ENCODE results near the gene TMEM150C. TPM values are rescaled to one million over a fixed set of nuclear protein-coding genes. Genes with fewer than 3 reads are reported as not detected.
"Not testable (repeated sequence)": the region's sequence is repeated elsewhere in the genome, so short reads cannot be mapped to it uniquely, and the experiment has no call there.

TMEM150C gene
- total and polyA plus RNA-seq, 7 donors: 1.2 to 25.7 (median 11.2) TPM

- TF ChIP-seq EP300 (IDR thresholded peaks at IDR 0.05) (no peak), CTCF (IDR thresholded peaks at IDR 0.05) (no peak), POLR2A (IDR thresholded peaks at IDR 0.05) (no peak), POLR2AphosphoS5 (IDR thresholded peaks at IDR 0.05) (no peak)
- H3K27ac ChIP-seq: no peak overlapping the region
- intact Hi-C loops (cut with DNase I): no loop called here
- H3K27me3 ChIP-seq: no peaks in the 10 kb centered on the region
- no peak for DNase-seq
- H3K9me3 ChIP-seq: no peaks in the 10 kb centered on the region
- H3K4me1 ChIP-seq: no peaks in the 10 kb centered on the region
- H3K4me3 ChIP-seq: no peak overlapping the region
- no peaks in the 10 kb centered on the region for H3K36me3 ChIP-seq
- 84 to 88% methylated on average over 3 of the region's 3 CpGs for WGBS, 2 donors
Measured at GRCh38 chr4:82553020-82553419, 8.8 kb downstream of the TMEM150C start.

GRCh38 chr4:82551734-82552133 is 10.1 kb downstream of the TMEM150C start:
- Histone ChIP-seq H3K36me3 (no peaks in the 10 kb centered on the region), H3K4me1 (no peaks in the 10 kb centered on the region), H3K27me3 (no peaks in the 10 kb centered on the region), H3K27ac (no peak overlapping the region), H3K4me3 (no peak overlapping the region), H3K9me3 (no peaks in the 10 kb centered on the region)
- TF ChIP-seq EP300 (IDR thresholded peaks at IDR 0.05) (no peak), POLR2AphosphoS5 (IDR thresholded peaks at IDR 0.05) (no peak), POLR2A (IDR thresholded peaks at IDR 0.05) (no peak), CTCF (IDR thresholded peaks at IDR 0.05) (no peak)
- DNase-seq: no peak
- intact Hi-C loops (cut with DNase I): no loop called here
- 90 to 95% methylated on average over 2 of the region's 2 CpGs for WGBS, 2 donors

GRCh38 chr4:82547850-82548249 is 13.9 kb downstream of the TMEM150C start:
- H3K4me3 ChIP-seq; H3K27me3 ChIP-seq; H3K9me3 ChIP-seq; H3K36me3 ChIP-seq; H3K27ac ChIP-seq; H3K4me1 ChIP-seq; intact Hi-C loops (cut with DNase I); DNase-seq: not testable (repeated sequence)
- WGBS, 2 donors: 94 to 99% methylated on average over 3 of the region's 3 CpGs

GRCh38 chr4:82543131-82543530 is 18.7 kb downstream of the TMEM150C start:
- TF ChIP-seq POLR2A (IDR thresholded peaks at IDR 0.05): no peak
- TF ChIP-seq POLR2AphosphoS5 (IDR thresholded peaks at IDR 0.05): no peak
- TF ChIP-seq CTCF (IDR thresholded peaks at IDR 0.05): no peak
- no peak for TF ChIP-seq EP300 (IDR thresholded peaks at IDR 0.05)
- H3K4me3 ChIP-seq: no peak overlapping the region
- intact Hi-C loops (cut with DNase I): no loop called here
- WGBS, 2 donors: 92 to 97% methylated on average over 1 of the region's 1 CpG
- H3K27me3 ChIP-seq: no peaks in the 10 kb centered on the region
- H3K4me1 ChIP-seq: no peaks in the 10 kb centered on the region
- no peaks in the 10 kb centered on the region for H3K9me3 ChIP-seq
- H3K27ac ChIP-seq: no peak overlapping the region
- no peaks in the 10 kb centered on the region for H3K36me3 ChIP-seq
- no peak for DNase-seq

- H3K36me3 ChIP-seq: no peaks in the 10 kb centered on the region
- H3K27ac ChIP-seq: no peak overlapping the region
- H3K4me1 ChIP-seq: no peaks in the 10 kb centered on the region
Measured at GRCh38 chr4:82542642-82543041, 19.1 kb downstream of the TMEM150C start.

More at GRCh38 chr4:82542642-82543041, 19.1 kb downstream of the TMEM150C start:
- 38 to 76% methylated on average over 3 of the region's 3 CpGs for WGBS, 2 donors
- no peaks in the 10 kb centered on the region for H3K9me3 ChIP-seq
- intact Hi-C loops (cut with DNase I): no loop called here
- TF ChIP-seq EP300 (IDR thresholded peaks at IDR 0.05) (no peak), CTCF (IDR thresholded peaks at IDR 0.05) (no peak), POLR2A (IDR thresholded peaks at IDR 0.05) (no peak), POLR2AphosphoS5 (IDR thresholded peaks at IDR 0.05) (no peak)
- DNase-seq: no peak
- H3K4me3 ChIP-seq: no peak overlapping the region
- no peaks in the 10 kb centered on the region for H3K27me3 ChIP-seq
